HL-60 (cell line): ENCODE measurements around the gene NPAS2.

Source experiments
- GABPA ChIP-seq: IDR thresholded peaks from 2 replicates; pipeline ENCODE4 v1.6.1; 2012; ENCODE audit warnings: low read depth
- POLR2AphosphoS5 ChIP-seq: IDR thresholded peaks from 2 replicates; pipeline ENCODE4 v1.6.1; 2012; ENCODE audit warnings: low read depth
- SPI1 ChIP-seq: IDR thresholded peaks from 2 replicates; pipeline ENCODE4 v1.6.1; 2012; ENCODE audit warnings: low read depth, mild to moderate bottlenecking, borderline replicate concordance
- TF ChIP-seq, protein P1 (sequence below): IDR thresholded peaks from one replicate; pipeline ENCODE4 v1.5.1; 2011; ENCODE audit warnings: low read length, control low read depth, inconsistent platforms; ENCODE audit not compliant: insufficient read depth
- TF ChIP-seq, protein P2 (sequence below): IDR thresholded peaks from 2 replicates; pipeline ENCODE4 v1.6.1; 2012; ENCODE audit warnings: low read depth; ENCODE audit not compliant: insufficient replicate concordance

DNA sequence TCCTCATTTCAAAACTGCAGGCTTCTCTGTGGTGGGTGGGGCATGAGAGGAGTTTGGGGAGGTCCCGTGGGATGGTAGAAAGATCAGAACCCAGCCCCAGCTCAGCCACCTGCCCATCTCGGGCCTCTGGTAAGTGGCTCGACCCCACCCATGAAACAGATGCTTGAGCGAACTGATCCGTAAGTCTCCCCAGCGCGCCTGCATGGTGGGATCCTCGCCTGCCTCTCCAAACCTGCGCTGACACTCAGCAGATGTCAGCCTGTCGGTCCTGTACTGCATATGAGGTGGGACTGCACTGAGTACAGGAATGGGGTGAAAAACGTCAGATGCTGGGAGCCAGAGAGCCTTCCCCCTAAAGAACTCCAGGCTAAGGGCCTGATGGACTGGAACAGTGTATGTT, 166.2 kb downstream of the NPAS2 start:
- TF ChIP-seq, protein P1, sequence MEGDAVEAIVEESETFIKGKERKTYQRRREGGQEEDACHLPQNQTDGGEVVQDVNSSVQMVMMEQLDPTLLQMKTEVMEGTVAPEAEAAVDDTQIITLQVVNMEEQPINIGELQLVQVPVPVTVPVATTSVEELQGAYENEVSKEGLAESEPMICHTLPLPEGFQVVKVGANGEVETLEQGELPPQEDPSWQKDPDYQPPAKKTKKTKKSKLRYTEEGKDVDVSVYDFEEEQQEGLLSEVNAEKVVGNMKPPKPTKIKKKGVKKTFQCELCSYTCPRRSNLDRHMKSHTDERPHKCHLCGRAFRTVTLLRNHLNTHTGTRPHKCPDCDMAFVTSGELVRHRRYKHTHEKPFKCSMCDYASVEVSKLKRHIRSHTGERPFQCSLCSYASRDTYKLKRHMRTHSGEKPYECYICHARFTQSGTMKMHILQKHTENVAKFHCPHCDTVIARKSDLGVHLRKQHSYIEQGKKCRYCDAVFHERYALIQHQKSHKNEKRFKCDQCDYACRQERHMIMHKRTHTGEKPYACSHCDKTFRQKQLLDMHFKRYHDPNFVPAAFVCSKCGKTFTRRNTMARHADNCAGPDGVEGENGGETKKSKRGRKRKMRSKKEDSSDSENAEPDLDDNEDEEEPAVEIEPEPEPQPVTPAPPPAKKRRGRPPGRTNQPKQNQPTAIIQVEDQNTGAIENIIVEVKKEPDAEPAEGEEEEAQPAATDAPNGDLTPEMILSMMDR, result no peak
- TF ChIP-seq POLR2AphosphoS5 (no peak), GABPA (no peak), SPI1 (no peak)
- TF ChIP-seq, protein P2, sequence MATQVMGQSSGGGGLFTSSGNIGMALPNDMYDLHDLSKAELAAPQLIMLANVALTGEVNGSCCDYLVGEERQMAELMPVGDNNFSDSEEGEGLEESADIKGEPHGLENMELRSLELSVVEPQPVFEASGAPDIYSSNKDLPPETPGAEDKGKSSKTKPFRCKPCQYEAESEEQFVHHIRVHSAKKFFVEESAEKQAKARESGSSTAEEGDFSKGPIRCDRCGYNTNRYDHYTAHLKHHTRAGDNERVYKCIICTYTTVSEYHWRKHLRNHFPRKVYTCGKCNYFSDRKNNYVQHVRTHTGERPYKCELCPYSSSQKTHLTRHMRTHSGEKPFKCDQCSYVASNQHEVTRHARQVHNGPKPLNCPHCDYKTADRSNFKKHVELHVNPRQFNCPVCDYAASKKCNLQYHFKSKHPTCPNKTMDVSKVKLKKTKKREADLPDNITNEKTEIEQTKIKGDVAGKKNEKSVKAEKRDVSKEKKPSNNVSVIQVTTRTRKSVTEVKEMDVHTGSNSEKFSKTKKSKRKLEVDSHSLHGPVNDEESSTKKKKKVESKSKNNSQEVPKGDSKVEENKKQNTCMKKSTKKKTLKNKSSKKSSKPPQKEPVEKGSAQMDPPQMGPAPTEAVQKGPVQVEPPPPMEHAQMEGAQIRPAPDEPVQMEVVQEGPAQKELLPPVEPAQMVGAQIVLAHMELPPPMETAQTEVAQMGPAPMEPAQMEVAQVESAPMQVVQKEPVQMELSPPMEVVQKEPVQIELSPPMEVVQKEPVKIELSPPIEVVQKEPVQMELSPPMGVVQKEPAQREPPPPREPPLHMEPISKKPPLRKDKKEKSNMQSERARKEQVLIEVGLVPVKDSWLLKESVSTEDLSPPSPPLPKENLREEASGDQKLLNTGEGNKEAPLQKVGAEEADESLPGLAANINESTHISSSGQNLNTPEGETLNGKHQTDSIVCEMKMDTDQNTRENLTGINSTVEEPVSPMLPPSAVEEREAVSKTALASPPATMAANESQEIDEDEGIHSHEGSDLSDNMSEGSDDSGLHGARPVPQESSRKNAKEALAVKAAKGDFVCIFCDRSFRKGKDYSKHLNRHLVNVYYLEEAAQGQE, result no peak
